Choroid plexus epithelial cell (primary cell): ENCODE measurements around the gene OSBPL2.

Source experiments
- DNase-seq: peaks from one replicate; pipeline ENCODE4 v3.0.0-alpha.2; 2010; ENCODE audit warnings: low read depth
- H3K4me3 ChIP-seq: 2 replicates; pipeline ENCODE4 v1.5.1; 2011; ENCODE audit warnings: low read depth, mild to moderate bottlenecking, control low read depth, low read length, moderate library complexity
- CTCF ChIP-seq: conservative IDR thresholded peaks from 2 replicates; pipeline ENCODE4 v1.5.1; 2011; ENCODE audit warnings: low read depth, mild to moderate bottlenecking, control low read depth, inconsistent platforms, low read length, moderate library complexity

OSBPL2 gene

GRCh38 chr20:62269378-62269777 lies 31.1 kb downstream of the OSBPL2 start:
- no peak overlapping the region for H3K4me3 ChIP-seq
- TF ChIP-seq CTCF = no peak
- no peak for DNase-seq

GRCh38 chr20:62269871-62270270 lies 31.6 kb downstream of the OSBPL2 start:
- no peak for DNase-seq
- no peak for TF ChIP-seq CTCF
- H3K4me3 ChIP-seq = no peak overlapping the region

- DNase-seq = no peak
- TF ChIP-seq CTCF = no peak
- no peak overlapping the region for H3K4me3 ChIP-seq
Observed at GRCh38 chr20:62272200-62272599, 33.9 kb downstream of the OSBPL2 start.

- no peak for DNase-seq
- no peak for TF ChIP-seq CTCF
- H3K4me3 ChIP-seq = no peak overlapping the region
Observed at GRCh38 chr20:62273416-62273815, 35.1 kb downstream of the OSBPL2 start.

GRCh38 chr20:62274332-62274950 lies 36.1 kb downstream of the OSBPL2 start:
- H3K4me3 ChIP-seq = no peak overlapping the region
- TF ChIP-seq CTCF = no peak
- DNase-seq = peak; percentile 60

- no peak for TF ChIP-seq CTCF
Observed at GRCh38 chr20:62275219-62275618, 36.9 kb downstream of the OSBPL2 start.

GRCh38 chr20:62276439-62276838 lies 38.1 kb downstream of the OSBPL2 start:
- H3K4me3 ChIP-seq = no peak overlapping the region
- DNase-seq = no peak
- TF ChIP-seq CTCF = no peak

More at GRCh38 chr20:62275219-62275618, 36.9 kb downstream of the OSBPL2 start:
- no peak overlapping the region for H3K4me3 ChIP-seq
- no peak for DNase-seq
